ENCODE results near the gene WDR4. TPM values are rescaled to one million over a fixed set of nuclear protein-coding genes. Genes with fewer than 3 reads are reported as not detected.
"Not testable (repeated sequence)": the region's sequence is repeated elsewhere in the genome, so short reads cannot be mapped to it uniquely, and the experiment has no call there.

Gene WDR4
- total RNA-seq, 1 donor from 2014 or later = 8.5 TPM

DNA sequence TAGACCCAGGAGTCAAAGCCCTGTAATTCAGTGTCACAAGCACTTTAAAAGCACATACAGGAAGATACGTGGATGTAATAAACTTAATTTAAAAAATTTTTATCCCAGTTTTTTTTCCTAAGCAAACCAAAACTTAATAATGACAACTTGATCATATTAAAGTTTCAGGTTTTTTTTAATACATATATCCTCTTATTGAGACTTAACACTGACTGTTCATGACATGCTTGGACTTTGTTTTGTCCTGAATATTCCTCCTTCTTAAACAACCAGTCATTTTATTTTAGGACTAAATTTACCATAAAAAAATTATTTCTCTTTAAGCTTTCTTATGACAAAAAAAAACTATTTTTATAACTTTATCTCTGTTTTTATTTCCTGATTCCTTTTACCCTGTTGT lies 64.1 kb downstream of the WDR4 start:
- DNase-seq (ENCODE audit: low read depth in 2 of 2) = no peak

DNA sequence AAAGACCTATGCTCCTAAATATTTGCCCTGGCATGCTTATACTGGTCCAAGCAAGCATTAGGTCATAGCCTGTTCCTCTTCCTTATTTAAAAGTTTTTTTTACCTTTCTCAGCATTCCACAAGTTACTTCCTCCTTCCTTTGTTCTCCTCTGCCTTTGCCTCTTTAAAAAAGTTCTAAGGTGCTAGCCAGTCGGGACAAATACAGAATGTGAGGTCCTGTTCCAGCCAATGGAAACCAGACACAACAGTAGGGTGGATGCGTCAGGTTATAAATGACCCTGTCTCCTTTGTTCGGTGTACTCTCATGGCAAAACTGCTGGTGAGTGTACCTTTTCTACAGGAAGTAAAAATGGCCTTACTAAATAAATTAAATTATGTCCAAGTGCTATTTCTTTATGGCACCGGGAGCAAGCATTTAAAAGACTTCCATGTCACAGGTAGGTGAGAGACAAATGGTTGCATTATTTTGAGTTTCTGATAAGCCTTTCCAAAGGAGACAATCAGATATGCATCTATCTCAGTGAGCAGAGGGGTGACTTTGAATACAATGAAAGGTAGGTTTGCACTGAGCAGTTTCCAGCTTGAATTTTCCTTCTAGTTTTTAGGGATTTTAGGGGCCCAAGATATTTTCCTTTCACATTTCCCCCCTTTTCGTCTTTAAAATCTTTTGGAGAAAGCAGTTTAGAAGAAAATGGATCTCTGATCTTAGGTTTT lies 66.7 kb downstream of the WDR4 start:
- DNase-seq (ENCODE audit: low read depth in 2 of 2) = not testable (repeated sequence)

- DNase-seq (ENCODE audit: low read depth in 2 of 2) = no peak
These were observed 67.4 kb downstream of the WDR4 start for GRCh38 chr21:42811960-42812359.

GRCh38 chr21:42809577-42810475 lies 69.5 kb downstream of the WDR4 start:
- DNase-seq (ENCODE audit: low read depth in 2 of 2) = no peak

GRCh38 chr21:42809171-42809570 lies 70.2 kb downstream of the WDR4 start:
- no peak for DNase-seq (ENCODE audit: low read depth in 2 of 2)

- no peak for DNase-seq (ENCODE audit: low read depth in 2 of 2)
These were observed 71.3 kb downstream of the WDR4 start for GRCh38 chr21:42807938-42808613.

- not testable (repeated sequence) for DNase-seq (ENCODE audit: low read depth in 2 of 2)
These were observed 71.9 kb downstream of the WDR4 start for GRCh38 chr21:42807293-42807895.

DNA sequence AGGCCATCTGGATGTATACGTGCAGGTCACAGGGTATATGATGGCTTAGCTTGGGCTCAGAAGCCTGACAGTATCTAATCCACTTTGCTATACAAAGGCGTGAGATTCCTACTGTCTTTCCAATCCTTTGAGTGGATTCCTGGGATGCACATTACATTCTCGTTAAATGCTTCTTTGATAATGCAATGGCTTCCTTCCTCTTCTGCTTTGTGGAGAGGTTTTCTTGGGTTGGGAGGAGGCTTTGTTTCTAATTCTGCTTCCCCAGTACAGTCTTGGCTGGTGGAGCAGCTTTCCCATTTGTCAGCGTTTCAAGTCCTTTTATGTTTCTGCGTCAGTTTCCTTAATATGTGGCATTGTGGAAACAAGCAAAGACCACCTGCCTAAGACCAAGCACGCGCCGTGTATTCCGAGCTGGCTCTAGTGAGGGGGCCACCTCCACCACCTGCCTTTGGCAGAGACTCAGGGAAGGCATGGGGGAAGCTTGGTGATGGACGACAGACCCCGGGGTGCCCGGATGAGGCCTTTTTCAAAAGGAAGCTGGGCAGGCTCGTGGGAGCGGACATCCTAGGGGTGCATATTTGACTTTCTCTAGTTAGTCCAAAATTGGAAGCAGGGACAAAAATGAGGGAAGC lies 72.7 kb downstream of the WDR4 start:
- no peak for DNase-seq (ENCODE audit: low read depth in 2 of 2)

GRCh38 chr21:42801616-42802015 lies 77.7 kb downstream of the WDR4 start:
- DNase-seq (ENCODE audit: low read depth in 2 of 2) = not testable (repeated sequence)

- DNase-seq (ENCODE audit: low read depth in 2 of 2) = no peak
These were observed 79.4 kb downstream of the WDR4 start for GRCh38 chr21:42799948-42800347.

DNA sequence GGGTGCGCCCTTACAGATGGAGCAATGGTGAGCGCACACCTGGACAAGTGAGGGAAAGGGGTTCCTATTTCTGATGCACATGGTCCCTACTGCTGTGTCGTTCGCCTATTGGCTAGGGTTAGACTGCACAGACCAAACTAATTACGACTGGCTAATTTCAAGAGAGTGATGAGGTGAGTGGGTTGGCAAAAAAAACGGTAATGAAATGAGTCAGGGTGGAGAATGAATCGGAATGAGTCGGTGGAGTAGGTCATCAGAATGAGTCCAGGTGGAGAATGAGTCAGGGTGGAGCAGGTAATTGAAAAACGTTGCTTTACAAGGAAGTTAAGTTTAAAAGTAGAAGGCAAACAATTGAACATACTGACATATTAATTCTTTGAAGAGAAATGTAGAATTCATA lies 79.8 kb downstream of the WDR4 start:
- no peak for DNase-seq (ENCODE audit: low read depth in 2 of 2)

Other genes with a start within 250 kb of the WDR4 start
- gene PDE9A, start 225.9 kb downstream of the WDR4 start, total RNA-seq = 1.3 and 4.0 TPM in 2 replicates
- gene NDUFV3, start 13.8 kb upstream of the WDR4 start, total RNA-seq = 14.6 and 28.8 TPM in 2 replicates
- gene ERVH48-1, start 46.1 kb upstream of the WDR4 start, total RNA-seq = not detected in 2 replicates
- 4.6 and 8.9 TPM in 2 replicates for gene PKNOX1, start 95.0 kb upstream of the WDR4 start, total RNA-seq
- 2.4 and 30.4 TPM in 2 replicates for gene CBS, start 196.3 kb upstream of the WDR4 start, total RNA-seq
- gene U2AF1, start 228.0 kb upstream of the WDR4 start, total RNA-seq = 15.9 and 16.7 TPM in 2 replicates

All from lung microvascular endothelial cell (primary cell).